HL-60/S4 (cell line): ENCODE measurements around the gene PINK1.

Experiments used
- in situ Hi-C: fragments of 300-500 bp; cut with MboI; formaldehyde crosslinking; loops from 2 replicates; pipeline ENCODE4 v1.14.3; 2022; ENCODE audit warnings: low sequenced_read_pairs

The PINK1 gene

DNA sequence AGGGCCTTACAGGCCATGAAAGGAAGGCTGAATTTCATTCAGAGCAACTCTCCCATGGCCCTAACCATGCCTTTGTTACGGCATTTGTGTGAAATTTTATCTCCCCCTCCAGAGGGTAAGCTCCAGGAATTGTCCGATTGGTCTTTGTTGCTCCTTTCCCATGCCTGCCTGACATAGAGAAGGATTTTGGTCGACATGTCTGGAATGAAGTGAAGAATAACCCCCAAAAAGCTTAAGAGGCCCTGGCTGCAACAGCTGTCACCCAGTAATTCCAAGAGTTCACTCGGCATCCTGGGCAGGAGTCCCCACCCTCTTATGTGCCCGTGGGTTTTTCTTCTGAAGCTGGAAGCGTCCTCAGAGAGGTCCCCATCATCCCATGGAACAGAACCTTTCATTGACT is 23.7 kb upstream of the PINK1 start:
- in situ Hi-C loops, result no loop called here

DNA sequence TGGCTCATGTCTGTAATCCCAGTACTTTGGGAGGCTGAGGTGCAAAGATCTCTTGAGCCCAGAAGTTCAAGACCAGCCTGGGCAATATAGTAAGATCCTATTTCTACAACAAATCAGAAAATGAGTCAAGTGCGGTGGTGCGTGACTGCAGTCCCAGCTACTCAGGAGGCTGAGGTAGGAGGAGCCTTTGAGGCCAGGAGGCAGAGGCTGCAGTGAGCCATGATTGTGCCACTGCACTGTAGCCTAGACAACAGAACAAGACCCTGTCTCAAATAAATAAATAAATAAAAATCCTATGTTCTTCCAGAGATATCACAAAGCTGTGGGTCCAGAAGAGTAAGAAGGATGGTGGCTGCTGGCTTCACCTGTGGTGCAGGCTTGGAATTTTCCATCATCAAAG is 22.3 kb upstream of the PINK1 start:
- in situ Hi-C loops, result no loop called here

DNA sequence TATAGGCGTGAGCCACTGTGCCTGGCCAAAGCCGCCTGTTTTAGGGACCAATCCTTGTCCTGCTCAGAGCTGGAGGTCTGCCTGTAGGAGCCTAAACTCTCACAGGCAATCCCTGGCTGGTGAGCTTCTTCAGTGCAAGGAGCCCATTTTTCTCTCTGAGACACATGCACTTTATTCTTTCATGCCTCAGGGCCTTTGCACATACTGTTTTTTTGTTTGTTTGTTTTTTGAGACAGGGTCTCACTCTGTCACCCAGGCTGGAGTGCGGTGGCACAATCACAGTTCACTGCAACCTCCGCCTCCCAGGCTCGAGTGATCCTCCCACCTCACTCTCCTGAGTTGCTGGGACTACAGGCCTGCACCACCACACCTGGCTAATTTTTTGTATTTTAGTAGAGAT is 21.6 kb upstream of the PINK1 start:
- in situ Hi-C loops, result no loop called here

DNA sequence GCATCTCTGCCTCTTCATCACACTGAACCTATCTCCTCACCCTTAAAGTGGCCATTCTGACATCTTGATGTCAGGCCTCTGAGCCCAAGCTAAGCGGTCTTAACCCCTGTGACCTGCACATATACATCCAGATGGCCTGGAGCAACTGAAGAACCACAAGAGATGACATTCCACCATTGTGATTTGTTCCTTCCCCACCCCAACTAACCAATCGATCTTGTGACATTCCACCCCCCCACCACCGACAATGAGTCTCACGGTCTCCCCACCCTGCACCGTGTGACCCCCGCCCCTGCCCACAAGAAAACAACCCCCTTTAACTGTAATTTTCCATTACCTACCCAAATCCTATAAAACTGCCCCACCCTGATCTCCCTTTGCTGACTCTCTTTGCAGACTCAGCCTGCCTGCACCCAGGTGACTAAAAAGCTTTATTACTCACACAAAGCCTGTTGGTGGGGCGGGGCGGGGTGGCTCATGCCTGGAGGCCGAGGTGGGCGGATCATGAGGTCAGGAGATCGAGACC is 21.0 kb upstream of the PINK1 start:
- in situ Hi-C loops, result no loop called here

DNA sequence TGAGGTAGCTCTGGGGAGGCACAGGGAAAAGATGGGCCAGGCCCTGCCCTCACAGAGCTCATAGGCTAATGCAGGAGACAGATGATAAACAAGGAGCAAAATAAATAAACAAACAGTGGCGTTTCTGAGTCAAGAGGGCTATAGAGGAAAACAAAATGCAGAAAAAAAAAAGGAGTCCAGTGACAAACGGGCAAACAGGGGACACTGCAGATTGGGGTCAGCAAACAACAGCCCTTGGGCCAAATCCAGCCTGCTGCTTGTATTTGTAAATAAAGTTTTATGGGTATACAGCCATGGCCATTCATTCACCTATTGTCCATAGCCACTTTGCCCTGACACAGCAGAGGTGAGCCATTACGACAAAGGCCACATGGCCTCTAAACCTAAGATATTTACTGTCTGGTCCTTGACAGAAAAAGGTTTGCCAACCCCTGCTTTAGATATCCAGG is 19.1 kb upstream of the PINK1 start:
- in situ Hi-C loops, result no loop called here

DNA sequence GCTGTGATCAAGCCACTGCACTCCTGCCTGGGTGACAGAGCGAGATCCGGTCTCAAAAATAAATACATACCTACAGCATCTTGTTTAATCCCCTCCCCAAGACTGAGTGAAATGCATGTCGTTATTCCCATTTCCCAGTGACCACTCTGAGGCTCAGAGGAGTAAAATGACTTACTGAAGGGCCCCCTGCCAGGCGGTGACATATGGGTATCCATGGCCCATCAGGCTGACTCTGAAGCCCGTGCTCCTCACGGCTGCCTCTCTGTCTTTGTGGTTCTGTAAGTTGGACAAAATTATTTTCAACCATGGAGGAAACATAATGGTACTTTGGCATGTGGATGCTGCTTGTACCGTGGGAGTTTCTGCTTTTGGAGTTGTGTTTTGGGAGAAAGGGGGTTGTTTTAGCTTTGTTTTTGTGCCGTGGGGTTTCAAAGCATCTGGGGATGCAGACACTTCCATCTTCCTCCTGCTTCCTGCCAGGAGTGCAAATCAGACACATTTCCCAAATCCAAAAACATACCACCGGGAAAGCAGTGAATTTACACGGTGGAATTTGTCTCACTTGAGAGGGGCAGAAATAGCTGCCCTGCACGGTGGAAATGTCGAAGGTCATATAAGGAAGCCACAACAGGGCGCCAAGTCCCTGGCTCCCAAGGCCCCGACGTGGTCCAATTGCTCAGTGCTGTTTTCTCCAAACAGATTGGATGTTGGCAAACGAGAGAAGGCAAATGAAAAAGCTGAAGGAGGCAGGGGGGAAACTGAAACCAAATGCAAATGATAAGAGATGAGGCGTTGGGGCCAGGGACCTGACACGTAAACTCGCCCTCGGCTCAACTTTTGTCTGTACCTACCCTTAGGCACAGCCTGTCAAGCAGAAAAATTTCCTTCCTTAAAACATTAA is 17.1 kb upstream of the PINK1 start:
- in situ Hi-C loops, result no loop called here

DNA sequence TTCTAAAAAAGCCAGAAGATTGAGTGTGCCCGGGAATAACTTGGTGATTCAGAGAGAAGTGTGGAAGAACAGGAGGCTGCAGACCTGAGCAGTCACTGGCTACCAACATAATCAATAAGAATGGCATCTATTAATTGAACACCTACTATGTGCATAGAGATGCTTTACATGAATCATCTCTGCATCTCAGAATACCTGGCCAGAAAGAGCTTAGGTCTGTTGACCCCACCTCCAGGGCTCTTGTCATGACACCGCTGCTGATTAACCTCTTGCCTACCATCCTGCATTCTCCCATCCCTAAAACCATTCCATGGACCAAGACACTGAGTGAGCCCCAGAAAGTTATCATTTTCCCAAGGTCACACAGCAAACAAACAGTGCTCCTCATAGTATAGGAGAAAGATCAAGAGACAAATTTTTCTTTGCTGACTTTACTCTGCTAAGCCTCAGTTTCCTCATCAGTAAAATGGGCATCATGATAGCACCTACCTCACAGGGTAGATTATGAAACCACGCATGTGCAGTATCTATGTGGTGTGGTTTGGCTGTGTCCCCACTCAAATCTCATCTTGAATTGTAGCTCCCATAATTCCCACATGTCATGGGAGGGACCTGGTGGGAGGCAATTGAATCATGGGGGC is 16.3 kb upstream of the PINK1 start:
- in situ Hi-C loops, result no loop called here

DNA sequence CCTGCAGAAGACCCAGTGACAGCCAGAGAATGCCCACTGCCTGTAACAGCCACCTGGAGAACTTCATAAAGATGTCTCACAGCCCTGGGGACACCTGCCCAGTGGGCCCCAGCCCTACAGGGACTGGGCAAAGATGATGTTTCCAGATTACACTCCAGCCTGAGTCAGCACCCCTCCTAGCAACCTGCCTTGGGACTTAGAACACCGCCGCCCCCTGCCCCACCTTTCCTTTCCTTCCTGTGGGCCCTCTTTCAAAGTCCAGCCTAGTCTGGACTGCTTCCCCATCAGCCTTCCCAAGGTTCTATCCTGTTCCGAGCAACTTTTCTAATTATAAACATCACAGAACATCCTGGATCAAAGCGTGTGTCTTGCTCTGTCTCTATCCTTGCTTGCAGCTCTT is 14.7 kb upstream of the PINK1 start:
- in situ Hi-C loops, result no loop called here

DNA sequence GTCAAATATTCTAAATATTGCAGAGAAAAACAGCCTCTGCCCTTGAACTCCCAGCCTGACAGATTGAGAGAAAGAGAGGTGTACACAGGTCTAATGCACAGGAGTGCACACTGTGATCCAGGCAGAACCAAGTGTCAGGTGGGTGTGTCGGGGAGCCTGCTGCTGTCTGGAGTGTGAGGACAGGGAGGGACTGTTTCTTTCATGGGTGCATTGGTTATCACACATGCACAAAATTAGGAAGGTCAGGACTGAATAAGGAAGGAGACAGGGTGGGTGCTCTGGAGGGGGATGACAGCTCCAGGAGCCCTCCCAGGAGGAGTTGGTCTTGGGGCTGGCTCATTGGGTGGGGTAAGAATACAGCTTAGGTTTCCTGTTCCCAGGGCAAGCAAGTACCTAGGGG is 13.3 kb upstream of the PINK1 start:
- in situ Hi-C loops, result no loop called here

DNA sequence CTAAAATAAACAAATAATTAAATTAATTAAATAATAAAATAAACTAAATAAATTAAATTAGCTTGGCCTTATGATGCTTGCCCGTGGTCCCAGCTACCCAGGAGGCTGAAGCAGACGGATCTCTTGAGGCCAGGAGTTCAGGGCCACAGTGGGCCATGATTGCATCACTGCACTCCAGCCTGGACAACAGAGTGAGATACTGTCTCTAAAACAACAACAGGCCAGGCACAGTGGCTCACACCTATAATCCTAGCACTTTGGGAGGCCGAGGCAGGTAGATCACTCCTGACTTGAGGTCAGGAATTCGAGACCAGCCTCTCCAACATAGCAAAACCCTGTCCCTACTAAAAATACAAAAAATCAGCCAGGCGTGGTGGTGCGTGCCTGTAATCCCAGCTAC is 12.2 kb upstream of the PINK1 start:
- in situ Hi-C loops, result no loop called here

DNA sequence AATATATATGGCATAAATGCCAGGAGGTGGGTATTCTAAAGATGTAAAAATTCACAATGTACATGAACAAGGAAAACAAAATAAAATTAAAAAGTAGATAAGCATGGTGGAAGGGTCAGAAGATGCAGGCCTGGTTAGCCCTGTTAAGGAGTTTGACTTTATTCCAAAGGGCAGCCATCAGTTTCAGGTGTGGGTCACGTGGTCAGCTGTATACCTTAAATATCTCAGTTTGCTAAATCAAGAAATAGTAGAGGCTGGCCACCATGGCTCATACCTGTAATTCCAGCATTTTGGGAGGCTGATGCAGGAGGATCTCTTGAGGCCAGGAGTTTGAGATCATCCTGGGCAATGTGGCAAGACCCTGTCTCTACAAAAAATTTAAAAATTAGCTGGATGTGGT is 8.5 kb upstream of the PINK1 start:
- in situ Hi-C loops, result loop anchor here (25.0 kb wide), 1 partner anchor 712 kb away; the partner anchor contains the start of gene PLA2G2E

DNA sequence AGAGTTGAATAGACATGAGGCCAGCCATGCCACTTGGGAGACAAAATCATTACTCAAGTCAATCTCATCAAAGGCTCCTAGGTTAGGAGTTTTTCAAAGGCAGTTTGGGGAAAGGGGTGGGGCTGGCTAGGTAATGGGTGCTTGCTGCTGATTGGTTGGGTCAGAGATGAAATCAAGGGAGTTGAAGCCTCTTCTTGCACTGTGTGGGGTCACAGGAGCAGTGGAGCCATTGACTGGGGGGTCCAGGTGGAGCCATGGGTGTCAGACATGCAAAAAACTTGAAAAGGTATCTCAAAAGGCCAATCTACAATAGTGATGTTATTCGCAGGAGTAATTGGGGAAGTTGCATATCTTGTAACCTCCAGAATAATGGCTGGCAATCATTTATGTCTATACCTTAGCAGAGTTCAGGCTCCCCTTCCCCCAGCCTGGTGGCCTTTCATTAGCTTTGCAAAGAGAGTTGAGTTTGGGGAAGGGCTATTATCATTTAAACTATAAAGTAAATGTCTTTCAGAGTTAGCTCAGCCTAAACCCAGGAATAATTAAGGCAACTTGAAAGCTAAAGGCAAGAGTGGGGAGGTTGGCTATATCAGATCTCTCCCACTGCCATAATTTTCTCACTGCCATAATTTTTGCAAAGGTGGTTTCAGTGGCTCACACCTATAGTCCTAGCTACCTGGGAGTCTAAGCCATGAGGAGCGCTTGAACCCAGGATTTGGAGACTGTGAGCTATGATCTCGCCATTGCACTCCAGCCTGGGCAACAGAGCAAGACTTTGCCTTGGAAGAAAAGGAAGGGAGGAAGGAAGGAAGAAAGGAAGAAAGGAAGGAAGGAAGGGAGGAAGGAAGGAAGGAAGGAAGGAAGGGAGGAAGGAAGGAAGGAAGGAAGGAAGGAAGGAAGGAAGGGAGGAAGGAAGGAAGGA is 7.8 kb upstream of the PINK1 start:
- in situ Hi-C loops, result loop anchor here (25.0 kb wide), 1 partner anchor 713 kb away; the partner anchor contains the start of gene PLA2G2E

DNA sequence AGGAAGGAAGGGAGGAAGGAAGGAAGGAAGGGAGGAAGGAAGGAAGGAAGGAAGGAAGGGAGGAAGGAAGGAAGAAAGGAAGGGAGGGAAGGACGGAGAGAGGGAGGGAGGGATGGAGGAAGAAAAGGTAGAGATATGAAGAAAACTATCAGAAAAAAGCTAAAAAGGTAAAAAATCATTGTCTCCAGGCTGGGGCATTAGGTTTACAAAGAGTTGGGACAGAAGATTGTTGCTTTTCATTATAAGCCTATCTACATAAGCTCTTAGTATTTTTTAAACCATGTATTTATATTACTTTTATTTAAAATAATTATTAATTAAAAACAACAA is 7.2 kb upstream of the PINK1 start:
- in situ Hi-C loops, result loop anchor here (25.0 kb wide), 1 partner anchor 714 kb away; the partner anchor contains the start of gene PLA2G2E

DNA sequence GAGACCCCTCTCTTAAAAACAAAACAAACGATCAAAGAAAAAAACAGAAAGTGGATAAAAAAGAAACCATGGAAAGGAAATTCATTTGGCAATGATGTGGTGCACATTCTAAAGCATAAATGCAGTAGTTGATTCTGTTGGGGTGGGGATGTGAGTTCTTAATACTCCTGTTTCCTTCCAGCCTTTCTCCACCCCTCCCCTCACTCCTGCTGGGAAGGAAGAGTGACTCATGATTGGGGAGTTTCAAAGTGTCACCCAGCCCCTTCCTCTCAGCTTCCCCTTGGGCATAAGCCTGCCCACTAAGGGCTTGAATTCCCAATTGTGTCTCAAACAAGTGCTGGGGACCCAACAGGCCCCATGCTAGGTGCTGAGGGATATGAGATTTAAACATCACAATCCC is 6.7 kb upstream of the PINK1 start:
- in situ Hi-C loops, result loop anchor here (25.0 kb wide), 1 partner anchor 714 kb away; the partner anchor contains the start of gene PLA2G2E

DNA sequence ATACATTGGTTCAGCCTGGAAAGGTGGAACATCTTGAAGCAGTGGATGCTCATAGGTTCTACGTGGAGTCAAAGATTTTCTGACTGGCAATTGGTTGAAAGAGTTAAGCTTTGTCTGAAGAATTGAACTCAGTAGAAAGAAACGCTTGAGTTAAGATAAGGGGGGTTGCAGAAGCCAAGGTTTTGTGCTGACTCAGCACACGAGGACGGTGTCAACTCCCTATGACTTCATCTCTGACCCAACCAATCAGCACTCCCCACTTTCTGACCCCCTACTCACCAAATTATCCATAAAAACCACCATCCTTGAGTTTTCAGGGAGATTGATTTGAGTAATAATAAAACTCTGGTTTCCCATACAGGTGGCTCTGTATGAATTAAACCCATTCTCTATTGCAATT is 2.5 kb upstream of the PINK1 start:
- in situ Hi-C loops, result loop anchor here (25.0 kb wide), 1 partner anchor 718 kb away; the partner anchor contains the start of gene PLA2G2E

DNA sequence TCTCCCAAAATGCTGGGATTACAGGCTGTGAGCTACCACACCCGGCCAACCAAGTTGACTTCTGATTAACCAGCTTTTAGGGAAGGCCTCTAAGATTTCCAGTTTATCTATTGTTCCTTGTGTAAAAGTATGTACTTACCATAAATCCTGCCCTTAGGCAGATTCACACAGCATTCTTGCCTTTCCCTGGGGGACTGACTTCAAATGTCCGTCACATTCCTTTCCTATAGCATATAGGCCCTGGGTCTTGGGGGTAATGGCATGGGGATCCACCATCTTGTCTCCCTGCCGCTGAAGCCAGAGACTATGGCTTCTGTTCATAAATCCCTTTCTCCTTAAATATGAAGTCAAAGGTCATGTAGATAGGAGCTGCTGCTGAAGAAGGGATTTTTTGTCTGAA is 872 bp upstream of the PINK1 start:
- in situ Hi-C loops, result loop anchor here (25.0 kb wide), 1 partner anchor 720 kb away; the partner anchor contains the start of gene PLA2G2E

DNA sequence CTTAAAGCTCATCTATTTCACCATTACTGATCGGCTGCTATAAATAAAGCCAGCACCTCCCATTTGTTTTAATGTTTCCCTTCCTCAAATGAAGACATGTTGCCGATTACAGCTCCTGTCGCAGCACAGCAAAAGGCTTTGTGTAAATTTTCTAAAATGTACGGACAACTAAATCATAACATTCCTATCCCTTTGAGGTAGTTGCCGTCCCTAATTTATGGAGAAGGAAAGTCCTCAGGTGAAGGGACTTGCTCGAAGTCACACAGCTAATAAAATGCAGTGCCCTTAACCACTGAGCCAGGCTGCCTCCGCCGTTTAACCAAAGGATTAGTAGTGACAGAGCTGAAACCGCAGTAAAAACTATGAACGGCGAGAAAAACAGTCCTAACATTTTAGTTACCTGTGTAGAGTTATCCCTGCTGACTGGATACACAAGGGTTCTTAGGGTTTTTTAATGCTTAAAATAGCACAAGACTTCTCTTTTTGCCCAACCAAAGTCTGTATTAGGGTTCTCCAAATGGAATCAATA is 871 bp downstream of the PINK1 start:
- in situ Hi-C loops, result loop anchor here (25.0 kb wide), 1 partner anchor 722 kb away; the partner anchor contains the start of gene PLA2G2E

DNA sequence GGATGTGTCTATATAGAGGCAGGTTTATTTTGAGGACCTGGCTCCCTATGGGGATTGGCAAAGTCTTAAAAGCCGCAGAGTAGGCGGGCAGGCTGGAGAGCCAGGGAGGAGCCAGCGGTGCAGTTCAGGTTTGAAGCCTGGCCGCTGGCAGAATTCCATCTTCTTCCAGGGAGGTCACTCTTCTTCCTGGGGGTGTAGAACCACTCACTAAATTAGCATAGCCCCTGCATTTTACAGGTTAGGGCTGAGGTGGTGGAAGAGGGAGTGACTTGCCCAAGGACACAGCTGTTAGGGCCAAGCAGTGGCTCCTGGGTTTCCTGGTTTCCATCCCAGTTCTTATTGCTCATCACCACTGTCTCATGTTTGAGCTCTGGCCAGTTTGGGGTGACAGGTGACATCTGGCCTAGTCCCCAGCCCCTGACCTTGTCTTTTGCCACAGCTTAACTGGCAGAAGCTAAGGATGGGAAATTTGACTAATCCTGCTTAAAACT is 1.4 kb downstream of the PINK1 start:
- in situ Hi-C loops, result loop anchor here (5.0 to 25.0 kb wide), 3 partner anchors 62 to 722 kb away; partner anchors contain the start of gene PLA2G2E

DNA sequence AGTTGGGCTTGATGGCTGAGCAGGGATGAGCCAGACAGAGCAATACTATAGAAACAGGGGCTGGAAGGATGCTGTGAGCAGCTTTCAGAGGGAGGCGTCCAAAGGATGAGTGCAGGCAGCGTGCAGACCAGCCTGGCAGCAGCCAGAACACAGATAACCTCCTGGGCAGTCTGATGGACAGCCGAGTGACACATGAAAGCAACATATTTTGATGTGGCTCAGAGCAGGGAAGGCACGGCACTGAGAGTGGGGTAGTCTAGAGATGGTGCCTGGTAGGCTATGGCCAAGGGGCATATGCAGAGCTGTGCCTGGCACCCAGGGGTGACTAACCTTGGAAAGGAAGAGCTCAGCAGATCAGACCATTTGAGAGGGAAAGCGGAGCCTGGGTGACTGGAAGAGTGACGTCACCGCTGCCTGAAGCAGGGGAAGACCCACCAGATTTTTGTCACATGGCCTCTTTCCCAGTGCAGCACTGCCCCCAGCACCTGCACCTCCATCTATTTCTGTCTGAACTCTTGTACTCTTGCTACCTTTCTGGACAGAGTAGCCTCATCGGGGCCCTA is 3.6 kb downstream of the PINK1 start:
- in situ Hi-C loops, result loop anchor here (5.0 to 25.0 kb wide), 3 partner anchors 65 to 725 kb away; partner anchors contain the start of gene PLA2G2E

DNA sequence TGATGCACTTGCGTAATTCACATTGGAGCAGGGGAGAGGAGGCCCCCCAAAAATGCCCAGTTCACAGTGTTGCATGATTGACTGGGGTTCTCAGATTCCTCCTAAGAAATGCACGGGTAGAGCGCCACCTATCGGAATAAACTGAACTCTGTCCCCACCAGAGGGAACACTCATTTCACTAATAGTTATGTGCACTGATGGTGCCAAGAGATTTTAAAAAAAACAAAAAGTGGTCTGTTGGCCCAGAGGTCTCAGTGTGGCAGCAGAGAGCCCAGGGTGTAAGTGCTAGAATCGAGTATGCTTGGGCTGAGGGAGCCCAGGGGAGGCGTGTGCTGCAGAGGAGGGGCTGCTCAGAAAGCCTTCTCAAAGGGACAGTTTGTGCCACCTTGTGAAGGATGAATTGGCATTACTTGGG is 6.9 kb downstream of the PINK1 start:
- in situ Hi-C loops, result loop anchor here (25.0 kb wide), 1 partner anchor 728 kb away; the partner anchor contains the start of gene PLA2G2E
